ENCODE data around the gene NCF4.

The NCF4 gene

DNA sequence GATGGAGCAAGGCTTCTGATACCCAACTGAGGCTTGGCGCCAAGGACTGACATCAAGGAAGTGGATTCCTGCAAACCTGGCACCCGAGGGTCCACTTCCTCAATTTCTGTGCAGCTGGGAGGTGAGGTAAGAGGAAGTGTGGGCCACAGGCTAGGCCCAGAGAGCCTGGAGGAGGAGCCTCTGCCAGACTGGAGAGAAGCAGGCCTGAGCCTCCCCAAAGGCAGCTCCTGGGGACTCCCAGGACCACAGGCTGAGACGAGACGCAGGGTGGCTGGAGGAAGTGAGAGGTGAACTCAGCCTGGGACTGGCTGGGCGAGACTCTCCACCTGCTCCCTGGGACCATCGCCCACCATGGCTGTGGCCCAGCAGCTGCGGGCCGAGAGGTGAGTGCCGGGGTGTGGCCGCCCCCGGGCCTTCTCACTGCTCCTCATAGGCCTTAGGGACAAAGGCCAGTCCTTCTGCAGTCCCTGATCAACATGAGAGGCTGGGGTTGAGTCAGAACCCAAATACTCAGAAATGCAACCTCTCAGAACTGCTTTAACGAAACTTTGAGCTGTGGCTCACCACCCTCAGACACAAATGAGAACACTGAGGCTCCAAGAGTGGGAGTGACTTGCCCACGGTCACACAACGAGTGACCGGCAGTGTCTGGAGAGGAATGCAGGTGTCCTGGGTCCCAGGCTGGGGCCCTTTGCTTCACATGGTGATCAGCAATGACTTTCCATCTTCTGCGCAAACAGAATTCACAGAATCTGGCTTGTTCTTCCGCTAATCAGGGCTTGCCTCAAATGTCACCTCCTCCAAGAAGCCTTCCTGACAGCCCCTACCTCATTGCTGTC, at the start of gene NCF4:
Gene NCF4, plus strand, starts transcription at position 186 of the 839 bp plus-strand sequence. Its CDS starts 166 bp downstream, at position 352.
- no peak within 1 kb of the TSS for H3K4me3 ChIP-seq (ENCODE audit: low read depth, low read length)

DNA sequence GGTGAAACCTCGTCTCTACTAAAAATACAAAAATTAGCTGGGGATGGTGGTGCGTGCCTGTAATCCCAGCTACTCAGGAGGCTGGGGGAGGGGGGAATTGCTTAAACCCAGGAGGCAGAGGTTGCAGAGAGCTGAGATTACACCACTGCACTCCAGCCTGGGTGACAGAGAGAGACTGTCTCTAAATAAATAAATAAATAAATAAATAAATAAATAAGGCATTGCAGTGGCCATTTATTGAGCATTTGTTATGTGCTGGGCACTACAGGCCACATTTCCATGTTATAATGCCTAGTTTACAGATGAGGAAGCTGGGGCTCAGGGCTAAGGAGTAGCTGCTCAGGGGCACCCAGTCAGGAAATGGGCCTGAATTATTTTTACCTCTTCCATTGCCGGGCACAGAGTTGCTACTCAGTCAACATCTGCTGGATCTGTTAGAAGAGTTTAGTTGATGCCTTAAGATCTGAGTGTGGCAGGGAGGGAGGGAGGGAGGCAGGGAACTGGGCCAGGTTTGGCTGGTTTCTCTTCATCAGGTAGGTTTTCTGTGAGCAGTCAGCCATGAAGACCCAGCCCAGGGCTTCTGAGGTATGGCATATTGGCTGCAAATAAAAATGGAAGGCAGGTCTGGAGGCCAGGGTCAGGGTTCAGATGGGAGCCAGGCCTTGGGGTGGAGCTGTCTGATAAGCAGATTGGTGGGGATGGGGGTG, 49.6 kb upstream of the NCF4 start:
- no peak overlapping the region for H3K4me3 ChIP-seq (ENCODE audit: low read depth, low read length)

DNA sequence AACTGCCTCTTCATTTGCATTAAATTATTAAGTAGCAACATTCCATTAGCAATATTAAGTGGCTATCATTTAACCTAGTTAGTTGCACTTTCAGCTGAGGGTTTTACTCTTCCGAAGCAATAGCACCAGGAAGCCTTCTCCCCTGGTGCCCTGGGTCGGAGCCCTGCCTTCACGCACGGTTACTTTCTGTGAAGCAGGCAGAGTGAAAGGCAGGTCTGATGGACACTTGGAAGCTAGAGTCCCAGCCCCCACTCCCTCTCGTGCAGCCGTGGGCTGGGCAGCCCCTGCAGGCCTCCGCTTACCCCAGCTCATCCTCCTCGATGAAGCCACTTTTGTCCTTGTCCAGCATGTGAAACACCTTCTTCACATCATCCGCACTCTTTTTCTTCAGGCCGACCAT, 46.0 kb upstream of the NCF4 start:
- no peak overlapping the region for H3K4me3 ChIP-seq (ENCODE audit: low read depth, low read length)

DNA sequence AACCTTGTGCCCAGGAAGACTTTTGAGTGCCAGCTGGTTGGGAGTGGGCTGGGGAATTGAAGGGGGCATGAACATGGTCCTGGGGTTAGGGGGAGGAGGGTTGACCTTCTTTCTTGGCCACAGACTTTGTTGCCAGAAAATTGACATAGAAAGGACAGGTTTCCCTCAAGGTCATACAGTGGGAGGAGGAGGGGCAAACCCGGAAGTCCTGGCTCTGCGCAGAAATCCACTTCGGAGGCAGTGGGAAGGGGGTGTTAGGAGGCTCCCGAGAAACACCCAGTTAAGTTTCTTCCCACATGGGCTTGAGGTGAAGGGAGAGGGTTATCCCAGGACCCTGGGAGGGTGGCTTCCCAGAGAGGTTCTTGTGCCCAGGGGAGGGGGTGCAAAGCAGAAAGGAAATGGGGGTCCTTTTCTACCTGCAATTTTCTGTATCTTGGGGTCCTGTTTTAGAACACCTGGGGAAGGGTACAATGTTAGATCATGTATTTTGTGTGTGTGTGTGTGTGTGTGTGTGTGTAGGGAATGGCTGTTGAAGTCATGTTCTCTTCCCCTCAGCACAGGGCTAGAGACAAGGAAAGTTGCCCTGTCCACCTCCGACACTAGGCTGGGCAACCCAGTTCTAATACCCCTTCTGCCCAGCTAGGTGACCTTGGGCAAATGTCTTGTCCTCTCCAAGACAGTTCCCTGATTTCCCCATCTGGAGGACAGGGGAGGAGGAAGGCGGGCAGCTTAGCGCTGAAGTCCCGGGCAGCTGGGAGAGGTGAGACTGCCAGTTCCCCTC, 45.1 kb upstream of the NCF4 start:
- H3K4me3 ChIP-seq (ENCODE audit: low read depth, low read length), result peak overlapping the region; percentile 44

DNA sequence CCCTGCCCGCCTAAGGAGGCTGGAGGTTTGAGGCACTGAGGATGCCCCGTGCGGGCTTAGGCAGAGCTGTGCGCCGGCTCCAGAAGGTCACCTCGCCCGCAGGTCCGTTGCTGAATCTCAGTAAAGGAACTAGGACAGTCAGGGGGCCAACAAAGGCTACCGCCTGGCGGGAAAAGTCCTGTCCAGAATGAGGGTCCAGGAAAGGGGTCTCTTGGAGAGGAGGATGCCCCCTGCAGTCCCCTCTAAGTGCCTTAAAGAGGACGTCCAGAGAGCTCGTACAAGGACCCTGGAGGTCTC, 44.5 kb upstream of the NCF4 start:
- H3K4me3 ChIP-seq (ENCODE audit: low read depth, low read length), result peak overlapping the region; percentile 44

DNA sequence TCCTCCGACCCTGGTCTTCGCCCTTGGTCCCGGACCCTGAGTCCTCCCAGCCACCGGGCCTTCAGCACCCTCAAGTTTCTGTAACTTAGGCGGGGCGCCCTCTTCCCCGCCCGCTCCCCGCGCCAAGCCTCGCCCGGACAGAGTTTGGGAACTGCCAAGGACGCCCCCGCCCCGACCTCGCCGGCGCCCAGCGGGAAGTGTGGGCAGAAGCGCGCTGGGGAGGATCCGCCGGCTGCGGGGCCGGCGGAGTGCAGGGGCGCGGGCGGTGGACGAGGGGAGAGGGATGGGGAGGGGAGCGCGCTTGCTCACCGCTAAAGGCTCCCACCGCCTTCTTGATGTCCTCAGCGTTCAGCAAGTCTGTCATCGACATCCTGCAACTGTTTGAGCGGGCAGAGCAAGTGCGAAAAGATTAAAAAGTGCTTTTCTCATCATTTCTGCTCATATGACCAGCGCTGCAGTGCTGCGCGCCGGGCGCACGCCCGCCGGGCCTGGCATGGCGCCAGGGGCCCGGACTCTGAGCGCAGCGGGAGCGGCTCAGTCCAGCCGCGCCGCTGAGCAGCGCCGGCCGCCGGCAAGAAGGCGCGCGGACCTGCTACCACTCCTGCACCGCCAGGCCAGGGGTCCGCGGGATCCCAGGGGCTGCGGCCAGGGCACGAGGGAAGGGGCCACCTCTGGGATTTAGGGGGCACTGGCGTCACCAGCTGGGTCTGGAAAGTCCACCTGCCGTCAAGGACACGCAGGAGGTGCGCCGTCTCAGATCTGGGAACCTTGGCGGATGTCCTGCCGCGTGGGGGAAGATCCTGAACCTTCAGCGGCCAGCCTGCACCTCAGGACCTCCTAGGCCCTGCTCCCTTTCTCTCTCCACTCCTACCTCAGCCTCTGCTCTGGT, 43.9 kb upstream of the NCF4 start, which contains the start of gene PVALB:
Gene PVALB, minus strand, starts transcription at position 400 of the 889 bp plus-strand sequence. Its CDS starts 30 bp downstream, at position 370.
- peak within 1 kb of the TSS; percentile 44 for H3K4me3 ChIP-seq (ENCODE audit: low read depth, low read length)

DNA sequence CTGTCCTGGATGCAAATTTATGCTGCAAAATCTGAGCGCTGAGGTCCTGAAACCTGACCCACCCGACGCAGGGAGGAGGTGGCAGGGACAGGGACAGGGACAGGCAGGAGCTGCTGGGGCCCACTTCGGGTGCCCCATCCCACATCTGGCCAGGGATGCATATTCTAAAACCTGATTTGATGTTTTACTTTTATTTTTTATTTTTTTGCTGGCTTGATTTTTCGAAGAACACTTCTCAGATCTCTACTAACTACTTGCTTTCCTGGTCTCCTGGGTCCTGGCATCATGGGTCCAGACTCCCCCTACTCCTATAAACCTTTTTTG, 43.3 kb upstream of the NCF4 start:
- H3K4me3 ChIP-seq (ENCODE audit: low read depth, low read length), result no peak overlapping the region

DNA sequence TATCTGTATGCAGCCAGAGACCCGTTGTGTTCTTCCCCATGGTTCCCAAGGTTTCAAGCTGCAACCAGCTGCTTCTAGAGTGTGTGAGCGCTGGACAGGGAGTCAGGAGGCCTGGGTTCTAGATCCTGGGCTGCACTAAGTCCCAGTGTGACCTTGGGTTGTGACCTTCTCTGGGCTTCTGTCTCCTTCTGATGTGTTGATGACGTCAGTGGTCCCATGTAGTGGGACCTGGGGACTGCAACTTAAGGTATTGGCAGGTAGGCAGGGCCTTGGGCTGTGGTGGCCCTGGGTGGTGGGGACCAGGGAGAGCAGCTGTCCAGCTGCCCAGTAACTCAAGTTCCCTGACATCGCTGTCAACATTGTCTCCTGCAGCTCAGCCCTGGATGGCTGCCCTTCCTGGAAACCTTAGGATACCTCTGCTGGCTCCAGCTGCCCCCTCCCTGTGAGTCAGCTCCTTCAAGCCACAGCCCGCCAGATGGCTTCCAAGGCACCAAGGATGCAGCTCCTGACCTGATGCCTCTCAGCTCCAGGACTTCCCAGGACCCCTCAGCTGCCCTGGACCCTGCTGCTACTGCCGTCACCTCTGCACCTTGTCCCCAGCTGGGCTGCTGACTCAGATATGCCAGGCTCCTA, 42.7 kb upstream of the NCF4 start:
- H3K4me3 ChIP-seq (ENCODE audit: low read depth, low read length), result no peak overlapping the region

DNA sequence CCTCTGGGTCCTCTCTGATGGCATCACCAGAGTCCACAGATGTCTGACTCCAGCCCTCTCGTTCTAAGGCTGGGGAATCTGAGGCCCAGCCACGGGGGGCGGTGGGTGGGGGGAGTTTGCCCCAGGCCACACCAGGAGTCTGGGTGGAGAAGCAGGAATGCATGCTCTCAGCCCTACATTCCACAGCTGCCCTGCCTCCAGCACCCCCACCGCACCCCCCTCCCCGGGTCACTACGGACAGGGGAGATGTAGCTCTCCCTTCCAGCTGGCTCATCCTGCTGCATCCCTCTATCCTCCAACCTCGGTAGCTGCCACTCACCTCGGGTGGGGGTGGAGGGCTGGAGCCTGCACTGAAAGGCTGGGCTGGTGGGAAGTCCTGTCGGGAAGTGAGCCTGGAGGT, 41.7 kb upstream of the NCF4 start:
- no peak overlapping the region for H3K4me3 ChIP-seq (ENCODE audit: low read depth, low read length)

DNA sequence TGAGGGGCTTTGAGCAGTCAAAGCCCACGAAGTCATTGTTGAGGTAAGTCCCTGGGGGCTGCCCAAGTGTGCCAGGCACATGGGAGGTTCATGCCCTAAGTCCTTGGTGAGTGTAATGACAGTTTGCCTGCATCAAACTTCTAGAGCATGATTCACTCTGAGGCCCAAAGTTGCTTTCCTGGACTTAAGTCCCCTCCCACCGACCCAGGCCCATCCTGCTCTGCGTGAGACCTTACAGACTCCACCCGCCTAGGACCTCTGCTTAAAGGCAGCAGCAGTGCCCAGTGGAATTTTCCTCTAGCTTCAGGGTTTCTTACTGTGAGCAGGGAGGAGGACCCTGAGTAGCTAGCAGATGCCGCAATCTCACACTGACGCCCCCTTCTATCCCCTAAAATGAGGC, 38.2 kb upstream of the NCF4 start:
- no peak overlapping the region for H3K4me3 ChIP-seq (ENCODE audit: low read depth, low read length)

DNA sequence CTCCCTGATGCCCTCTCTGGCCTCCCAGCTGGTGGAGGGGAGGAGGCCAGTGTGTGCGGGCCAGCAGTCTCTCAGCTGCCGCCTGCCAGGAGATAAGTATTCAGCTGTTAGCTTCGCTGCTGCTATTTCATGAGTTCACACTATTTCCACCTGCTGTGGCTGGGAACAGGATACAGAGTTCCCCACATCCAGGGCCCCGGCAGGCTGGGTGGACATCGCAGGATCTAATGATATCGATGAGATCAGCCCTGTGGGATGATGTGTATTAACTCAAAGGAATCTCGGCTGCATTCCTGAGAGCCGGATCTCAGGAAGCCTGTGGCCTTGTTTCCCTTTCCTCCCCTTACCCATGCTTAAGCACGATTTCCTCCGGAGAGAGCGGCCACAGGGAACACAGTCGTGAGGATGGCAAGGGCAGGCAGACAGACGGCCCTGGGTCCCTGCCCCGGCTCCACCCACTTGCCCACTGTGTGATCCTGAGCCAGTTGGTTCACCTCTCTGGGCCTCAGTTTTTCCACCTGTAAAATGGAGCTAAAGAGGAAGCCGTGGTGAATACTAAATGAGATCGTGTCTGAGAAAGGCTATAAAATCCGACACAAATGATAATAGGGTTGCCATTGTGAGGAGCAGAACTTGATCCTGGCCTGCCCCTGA, 37.5 kb upstream of the NCF4 start:
- H3K4me3 ChIP-seq (ENCODE audit: low read depth, low read length), result no peak overlapping the region

DNA sequence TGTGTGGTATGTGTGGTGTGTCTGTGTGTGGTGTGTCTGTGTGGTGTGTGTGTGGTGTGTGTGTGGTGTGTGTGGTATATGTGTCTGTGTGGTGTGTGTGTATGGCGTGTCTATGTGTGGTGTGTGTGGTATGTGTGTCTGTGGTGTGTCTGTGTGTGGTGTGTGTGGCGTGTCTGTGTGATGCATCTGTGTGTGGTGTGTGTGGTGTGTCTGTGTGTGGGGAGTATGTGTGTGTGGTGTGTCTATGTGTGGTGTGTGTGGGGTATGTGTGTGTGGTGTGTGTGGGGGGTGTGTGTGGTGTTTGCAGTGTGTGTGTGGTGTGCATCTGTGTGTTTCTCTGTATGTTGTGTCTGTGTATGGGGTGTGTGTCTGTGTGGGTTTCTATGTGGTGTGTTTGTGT, 36.2 kb upstream of the NCF4 start:
- H3K4me3 ChIP-seq (ENCODE audit: low read depth, low read length), result no peak overlapping the region

DNA sequence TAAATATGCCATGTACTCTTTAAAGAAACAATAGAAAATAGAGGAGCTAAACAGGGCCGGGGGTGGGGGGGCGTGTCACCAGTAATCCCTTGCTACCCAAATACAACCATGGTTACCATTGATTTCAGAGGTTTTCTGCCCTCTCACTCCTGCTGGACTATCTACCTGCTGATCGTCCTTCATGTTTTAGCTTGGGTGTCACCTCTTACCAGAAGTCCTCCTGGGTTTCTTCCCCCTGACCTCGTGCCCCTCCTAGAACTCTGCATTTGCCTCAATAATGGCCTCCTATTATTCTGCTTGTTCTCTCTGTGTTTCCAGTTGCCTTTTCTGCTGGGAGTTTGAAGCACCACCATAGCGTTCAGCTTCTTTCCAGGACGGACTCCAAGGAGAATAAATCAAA, 34.5 kb upstream of the NCF4 start:
- no peak overlapping the region for H3K4me3 ChIP-seq (ENCODE audit: low read depth, low read length)

DNA sequence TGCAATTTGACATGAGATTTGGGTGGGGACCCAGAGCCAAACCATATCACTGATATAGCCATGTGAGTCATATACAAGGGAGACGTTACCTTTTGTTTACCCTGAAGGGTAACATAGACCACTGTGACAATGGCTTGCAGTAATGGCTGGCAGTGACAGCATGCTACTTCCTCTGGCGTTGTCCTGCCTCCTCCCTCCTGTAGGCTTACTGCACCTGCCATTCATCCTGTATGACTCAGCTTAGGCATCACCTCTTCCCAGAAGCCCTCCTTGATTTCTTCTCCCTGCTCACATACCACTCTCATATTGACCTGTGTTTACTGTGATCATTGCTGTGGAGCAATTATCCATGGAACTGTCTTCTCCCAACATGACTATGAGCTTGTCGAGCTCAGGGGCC, 32.0 kb upstream of the NCF4 start:
- no peak overlapping the region for H3K4me3 ChIP-seq (ENCODE audit: low read depth, low read length)

DNA sequence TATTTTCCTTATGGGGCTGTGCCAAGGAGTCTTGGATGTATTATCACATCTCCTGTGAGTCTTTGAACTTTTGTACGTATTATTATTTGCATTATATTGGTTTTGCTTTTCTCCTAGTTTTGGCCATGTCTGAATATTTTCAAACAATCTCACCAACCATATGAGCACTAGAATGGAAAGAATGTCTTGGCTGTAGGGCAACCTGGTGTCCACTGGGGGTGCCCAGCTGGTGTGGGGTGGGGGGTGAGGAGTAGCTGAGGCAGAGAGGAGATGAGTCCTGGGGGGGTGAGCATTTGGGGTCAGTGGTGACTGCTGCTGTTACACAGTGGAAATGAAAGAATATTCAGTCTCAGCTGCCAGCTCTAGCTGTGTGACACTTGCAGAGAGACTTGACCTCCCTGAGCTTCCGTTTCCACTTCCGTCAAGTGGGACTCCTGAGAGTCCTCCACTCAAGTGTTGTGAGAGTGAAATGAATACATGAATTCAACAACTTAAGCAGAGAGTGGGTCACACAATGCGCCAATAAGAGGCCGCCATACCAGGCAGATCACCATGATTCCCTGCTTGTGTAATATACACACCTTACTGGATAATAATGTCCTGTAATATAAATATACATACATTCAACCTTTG, 31.3 kb upstream of the NCF4 start:
- H3K4me3 ChIP-seq (ENCODE audit: low read depth, low read length), result no peak overlapping the region

DNA sequence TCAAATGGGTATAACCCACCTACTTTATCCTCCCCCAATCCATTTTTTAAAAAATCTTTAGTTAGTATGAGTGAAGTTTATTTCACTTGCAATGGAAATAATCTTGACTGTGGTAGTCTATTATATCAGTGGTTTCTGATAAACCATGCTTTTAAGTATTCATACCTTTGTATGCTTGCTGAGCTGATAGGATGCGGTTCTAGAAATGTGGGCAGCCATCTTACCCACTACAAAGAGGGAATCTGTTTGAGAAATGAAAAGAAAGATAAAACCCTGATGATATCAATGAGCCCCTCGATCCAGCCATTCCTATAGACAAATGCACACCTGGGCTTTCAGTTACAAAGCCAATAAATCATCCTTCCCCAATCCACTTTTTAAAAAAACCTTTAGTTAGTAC, 30.2 kb upstream of the NCF4 start:
- no peak overlapping the region for H3K4me3 ChIP-seq (ENCODE audit: low read depth, low read length)

DNA sequence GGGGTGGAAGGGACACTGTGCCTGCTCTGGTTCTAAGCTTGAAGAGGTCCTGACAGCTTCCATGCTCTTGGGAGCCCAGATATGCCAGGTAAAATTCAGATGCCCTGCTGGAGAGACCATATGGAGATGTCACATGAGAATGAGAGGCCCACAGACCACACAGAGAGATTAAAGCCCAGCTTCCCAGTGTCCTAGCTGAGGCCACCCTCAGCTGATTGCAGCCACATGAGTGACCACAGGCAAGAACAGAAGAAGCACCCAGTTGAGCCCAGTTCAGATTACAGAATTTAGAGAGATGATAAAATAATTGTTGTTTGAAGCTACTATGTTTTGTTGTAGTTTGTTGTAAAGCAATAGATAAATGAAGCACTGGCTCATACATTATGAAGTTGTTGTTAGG, 29.6 kb upstream of the NCF4 start:
- no peak overlapping the region for H3K4me3 ChIP-seq (ENCODE audit: low read depth, low read length)

DNA sequence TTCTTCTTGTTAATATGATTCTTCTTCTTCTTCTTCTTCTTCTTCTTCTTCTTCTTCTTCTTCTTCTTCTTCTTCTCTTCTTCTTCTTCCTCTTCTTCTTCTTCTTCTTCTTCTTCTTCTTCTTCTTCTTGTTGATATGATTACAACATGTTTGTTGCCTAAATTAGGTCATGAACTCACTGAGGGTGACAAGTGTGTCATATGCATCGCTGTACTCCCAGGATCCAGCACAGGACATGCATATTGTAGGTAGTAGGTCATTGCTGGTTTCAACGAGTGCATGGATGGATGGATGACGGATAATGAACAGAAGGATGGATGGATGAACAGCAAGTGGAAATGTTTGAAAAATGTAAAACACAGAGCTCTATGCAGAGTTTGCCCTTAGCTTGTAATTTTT, 29.1 kb upstream of the NCF4 start:
- H3K4me3 ChIP-seq (ENCODE audit: low read depth, low read length), result no peak overlapping the region

DNA sequence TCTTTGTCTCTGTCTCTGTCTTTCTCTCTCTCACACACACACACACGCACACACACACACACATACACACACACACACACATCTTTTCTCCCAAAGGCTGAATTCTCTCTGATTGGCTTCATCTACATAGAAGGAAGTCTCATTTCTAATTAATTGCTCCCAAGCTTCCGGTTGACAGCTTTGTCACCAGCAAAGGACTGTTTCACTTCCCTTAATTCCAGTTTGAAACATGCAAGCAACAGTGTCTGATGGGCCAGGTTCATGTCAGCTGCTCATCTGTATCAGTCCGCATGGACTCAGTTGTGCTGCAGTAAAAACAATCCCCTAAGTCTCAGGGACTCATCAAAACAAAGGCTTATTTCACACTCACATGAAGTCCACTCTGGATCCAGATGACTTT, 27.7 kb upstream of the NCF4 start:
- H3K4me3 ChIP-seq (ENCODE audit: low read depth, low read length), result no peak overlapping the region

All from iPS-11a (cell line).